Measurements from ENCODE around the gene SNURF. TPM values are rescaled to one million over a fixed set of nuclear protein-coding genes. Genes with fewer than 3 reads are reported as not detected.

The SNURF gene
- total RNA-seq, 6 experiments from 2014 or later = 12.7 to 20.1 (median 16.5) TPM

DNA sequence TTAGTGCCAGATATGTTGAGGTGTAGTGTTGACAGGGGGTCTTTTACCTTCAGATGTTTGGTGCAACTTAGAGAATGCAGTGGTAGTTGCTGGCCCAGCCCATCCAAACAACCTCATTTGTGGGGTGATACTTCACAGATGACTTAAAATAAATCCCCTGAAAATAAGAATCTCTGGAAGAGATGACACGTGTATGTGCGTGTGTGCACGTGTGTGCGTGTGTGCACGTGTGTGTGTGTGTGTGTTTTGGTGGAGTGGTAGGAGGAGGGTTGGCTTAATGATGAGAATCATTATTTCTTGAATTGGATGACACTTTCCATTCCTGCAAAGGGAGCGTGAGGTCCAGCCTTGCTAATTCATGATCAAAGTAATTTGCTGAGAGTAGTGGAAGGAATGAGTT, 31.9 kb downstream of the SNURF start:
- H3K4me3 Mint-ChIP-seq = no peak overlapping the region
- H3K27ac Mint-ChIP-seq = no peak overlapping the region
- peaks cover 10% of the 10 kb centered on the region for H3K9me3 Mint-ChIP-seq
- peaks cover 42% of the 10 kb centered on the region for H3K36me3 Mint-ChIP-seq (ENCODE audit: low read depth)
- DNase-seq = no peak
- TF ChIP-seq, protein P1, sequence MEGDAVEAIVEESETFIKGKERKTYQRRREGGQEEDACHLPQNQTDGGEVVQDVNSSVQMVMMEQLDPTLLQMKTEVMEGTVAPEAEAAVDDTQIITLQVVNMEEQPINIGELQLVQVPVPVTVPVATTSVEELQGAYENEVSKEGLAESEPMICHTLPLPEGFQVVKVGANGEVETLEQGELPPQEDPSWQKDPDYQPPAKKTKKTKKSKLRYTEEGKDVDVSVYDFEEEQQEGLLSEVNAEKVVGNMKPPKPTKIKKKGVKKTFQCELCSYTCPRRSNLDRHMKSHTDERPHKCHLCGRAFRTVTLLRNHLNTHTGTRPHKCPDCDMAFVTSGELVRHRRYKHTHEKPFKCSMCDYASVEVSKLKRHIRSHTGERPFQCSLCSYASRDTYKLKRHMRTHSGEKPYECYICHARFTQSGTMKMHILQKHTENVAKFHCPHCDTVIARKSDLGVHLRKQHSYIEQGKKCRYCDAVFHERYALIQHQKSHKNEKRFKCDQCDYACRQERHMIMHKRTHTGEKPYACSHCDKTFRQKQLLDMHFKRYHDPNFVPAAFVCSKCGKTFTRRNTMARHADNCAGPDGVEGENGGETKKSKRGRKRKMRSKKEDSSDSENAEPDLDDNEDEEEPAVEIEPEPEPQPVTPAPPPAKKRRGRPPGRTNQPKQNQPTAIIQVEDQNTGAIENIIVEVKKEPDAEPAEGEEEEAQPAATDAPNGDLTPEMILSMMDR (IDR thresholded peaks at IDR 0.05) = no peak
- no peaks in the 10 kb centered on the region for H3K4me1 Mint-ChIP-seq (ENCODE audit: low read depth)
- H3K27me3 Mint-ChIP-seq (ENCODE audit: insufficient read depth) = no peaks in the 10 kb centered on the region

Other genes with a start within 250 kb of the SNURF start
- gene SNRPN, start within 50 bp of the SNURF start, total RNA-seq (2021; fragmentation: NEBNext Ultra II Directional; extraction: Animal tissue kit (Norgen Biotek cat#: 25700)) = 10 to 100 TPM; 68.4 to 91.0 (median 88.8) TPM

Data from HFFc6 (cell line).